Neuronal stem cell (in vitro differentiated cells): ENCODE results near the gene HOXA7.

Source experiments
- DNase-seq: peaks from one replicate; pipeline ENCODE4 v3.0.0-alpha.2; 2013; ENCODE audit warnings: low spot score
- H2AFZ ChIP-seq: one replicate; pipeline ENCODE4 v1.6.1; 2013; ENCODE audit warnings: mild to moderate bottlenecking, low read length, inconsistent platforms
- H2AK5ac ChIP-seq: 2 replicates; pipeline ENCODE4 v1.6.1; 2013; ENCODE audit warnings: low read depth, mild to moderate bottlenecking, inconsistent platforms, low read length, moderate library complexity, mixed read lengths
- H2BK120ac ChIP-seq: 2 replicates; pipeline ENCODE4 v1.6.1; 2013; ENCODE audit warnings: low read depth, mild to moderate bottlenecking, inconsistent platforms, low read length, moderate library complexity, mixed read lengths
- H2BK12ac ChIP-seq: one replicate; pipeline ENCODE4 v1.6.1; 2013; ENCODE audit warnings: low read length, inconsistent platforms
- H2BK15ac ChIP-seq: 2 replicates; pipeline ENCODE4 v1.6.1; 2013; ENCODE audit warnings: mild to moderate bottlenecking, low read length, inconsistent platforms, mixed read lengths
- H2BK5ac ChIP-seq: one replicate; pipeline ENCODE4 v1.6.1; 2013; ENCODE audit warnings: inconsistent platforms, mild to moderate bottlenecking, low read length, moderate library complexity
- H3K14ac ChIP-seq: one replicate; pipeline ENCODE4 v1.6.1; 2013; ENCODE audit warnings: low read length, inconsistent platforms
- H3K18ac ChIP-seq: 2 replicates; pipeline ENCODE4 v1.6.1; 2013; ENCODE audit warnings: low read length, inconsistent platforms
- H3K23ac ChIP-seq: 2 replicates; pipeline ENCODE4 v1.6.1; 2013; ENCODE audit warnings: low read depth, mild to moderate bottlenecking, mixed read lengths, low read length, inconsistent platforms; ENCODE audit not compliant: poor library complexity
- H3K27ac ChIP-seq: replicated peaks from 3 replicates; pipeline ENCODE4 v1.5.1; 2013; ENCODE audit warnings: low read length, inconsistent platforms
- H3K27me3 ChIP-seq, 3 experiments: 2 replicates each; pipeline ENCODE4 v1.6.1; 2013; ENCODE audit warnings: low read length in 3 of 3, mild to moderate bottlenecking in 2 of 3, inconsistent platforms in 1 of 3, low read depth in 1 of 3, mixed read lengths in 1 of 3, moderate library complexity in 1 of 3; ENCODE audit not compliant: control insufficient read depth in 3 of 3, insufficient read depth in 3 of 3
- H3K36me3 ChIP-seq, 2 donors: replicated peaks in 1 of 2; 2 replicates each; pipeline ENCODE4 v1.6.1; 2013; ENCODE audit warnings: low read length in 2 of 2; ENCODE audit not compliant: control insufficient read depth in 2 of 2, insufficient read depth in 2 of 2
- H3K4ac ChIP-seq: 2 replicates; pipeline ENCODE4 v1.6.1; 2013; ENCODE audit warnings: inconsistent platforms, mild to moderate bottlenecking, low read length, moderate library complexity
- H3K4me1 ChIP-seq, 2 donors: 1 replicate in 1 of 2; 2 replicates in 1 of 2; pipeline ENCODE4 v1.6.1; 2013; ENCODE audit warnings: low read length in 2 of 2, low read depth in 1 of 2; ENCODE audit not compliant: control insufficient read depth in 2 of 2, insufficient read depth in 1 of 2
- H3K4me2 ChIP-seq: one replicate; pipeline ENCODE4 v1.6.1; 2013; ENCODE audit warnings: mild to moderate bottlenecking, low read length, inconsistent platforms; ENCODE audit not compliant: insufficient read depth, poor library complexity, severe bottlenecking
- H3K4me3 ChIP-seq, 2 donors: 2 replicates each; pipeline ENCODE4 v1.5.1; 2013; ENCODE audit warnings: low read length in 2 of 2, mild to moderate bottlenecking in 2 of 2, inconsistent platforms in 1 of 2, moderate library complexity in 1 of 2
- H3K79me1 ChIP-seq: one replicate; pipeline ENCODE4 v1.6.1; 2013; ENCODE audit warnings: low read depth, mild to moderate bottlenecking, inconsistent platforms, low read length, moderate library complexity
- H3K9ac ChIP-seq: one replicate; pipeline ENCODE4 v1.6.1; 2013; ENCODE audit warnings: mild to moderate bottlenecking, low read depth, low read length, inconsistent platforms; ENCODE audit not compliant: poor library complexity
- H3K9me3 ChIP-seq, 2 donors: replicated peaks in 1 of 2; 2 replicates each; pipeline versions ENCODE3 to v1.6.1; 2013; ENCODE audit warnings: low read length in 2 of 2, mild to moderate bottlenecking in 2 of 2, inconsistent platforms in 1 of 2, low read depth in 1 of 2, mixed read lengths in 1 of 2, moderate library complexity in 1 of 2; ENCODE audit not compliant: control insufficient read depth in 2 of 2, insufficient read depth in 1 of 2
- H4K8ac ChIP-seq: one replicate; pipeline ENCODE4 v1.6.1; 2013; ENCODE audit warnings: low read depth, mild to moderate bottlenecking, inconsistent platforms, low read length, moderate library complexity
- H4K91ac ChIP-seq: one replicate; pipeline ENCODE4 v1.6.1; 2013; ENCODE audit warnings: low read length, low read depth, mild to moderate bottlenecking, inconsistent platforms; ENCODE audit not compliant: poor library complexity
- WGBS, 2 donors: extraction: QIAGEN DNeasy Blood & Tissue Kit; methylation state at CpG; one replicate each; pipeline ENCODE4 v1.1.7; 2013; ENCODE audit warnings: missing lambda C conversion rate in 2 of 2, mixed read lengths in 1 of 2; ENCODE audit not compliant: insufficient read length in 2 of 2, insufficient replicate concordance in 1 of 2; ENCODE audit errors: extremely low coverage in 2 of 2; 5-methylcytosine and 5-hydroxymethylcytosine counted together

Gene HOXA7

DNA sequence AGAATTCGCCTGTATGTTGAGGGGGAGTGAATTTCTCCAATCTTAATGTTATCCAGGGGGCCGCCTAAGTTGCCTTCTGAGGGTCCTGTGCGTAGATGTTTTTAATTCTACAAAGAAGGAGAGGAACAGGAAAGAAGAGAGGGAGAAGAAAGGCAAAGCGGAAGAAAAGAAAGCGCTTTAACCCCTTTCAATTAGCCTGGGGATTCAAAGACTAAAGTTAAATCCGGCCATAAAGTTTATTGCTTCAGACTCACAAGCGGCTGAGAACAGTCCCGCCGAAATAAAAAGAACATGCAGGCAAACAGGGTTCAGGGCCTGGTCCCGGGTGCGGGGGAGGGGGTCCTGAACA is 17.5 kb downstream of the HOXA7 start:
- no peak overlapping the region for H2BK15ac ChIP-seq
- no peak overlapping the region for H2BK5ac ChIP-seq
- H2BK12ac ChIP-seq, result no peak overlapping the region
- no peak overlapping the region for H3K4me2 ChIP-seq
- no peak overlapping the region for H3K9ac ChIP-seq
- no peak for DNase-seq
- H2AK5ac ChIP-seq, result no peak overlapping the region
- no peak overlapping the region for H3K4me3 ChIP-seq
- H3K23ac ChIP-seq, result no peak overlapping the region
- H3K36me3 ChIP-seq, result no peaks in the 10 kb centered on the region
- no peak overlapping the region for H4K8ac ChIP-seq
- H3K27me3 ChIP-seq, result peaks cover 37 to 100% (median 97%) of the 10 kb centered on the region in 3 experiments
- no peak overlapping the region for H3K18ac ChIP-seq
- H2AFZ ChIP-seq, result peak overlapping the region; percentile 92
- H3K14ac ChIP-seq, result no peak overlapping the region
- peaks cover 0 to 2% of the 10 kb centered on the region in 2 donors for H3K9me3 ChIP-seq
- H3K27ac ChIP-seq, result no peak overlapping the region
- no peak overlapping the region for H4K91ac ChIP-seq
- H3K4ac ChIP-seq, result no peak overlapping the region
- H3K79me1 ChIP-seq, result no peaks in the 10 kb centered on the region
- no CpG with 5 or more reads among the region's 11 CpGs for WGBS, 2 donors
- no peak overlapping the region for H2BK120ac ChIP-seq
- H3K4me1 ChIP-seq, result no peaks in the 10 kb centered on the region

DNA sequence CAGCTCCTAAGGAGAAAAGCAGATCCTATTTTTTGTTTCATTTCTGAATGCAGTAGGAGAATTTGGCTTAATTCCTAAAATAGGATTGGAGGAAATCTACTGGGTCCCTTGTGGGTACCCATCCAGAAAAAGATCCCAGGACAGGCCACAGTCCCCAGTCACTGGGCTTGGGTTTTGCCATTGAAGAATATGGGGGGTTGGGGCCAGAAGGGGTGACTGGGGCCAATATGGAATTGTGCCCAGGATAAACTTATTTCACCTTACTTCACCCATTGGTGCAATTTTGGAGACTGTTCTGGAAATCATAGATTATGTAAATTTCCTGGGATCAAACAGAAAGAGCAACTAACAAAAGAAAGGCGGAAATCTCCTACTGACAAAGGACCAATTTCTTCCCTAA is 18.0 kb downstream of the HOXA7 start:
- Histone ChIP-seq H2BK120ac (no peak overlapping the region), H3K18ac (no peak overlapping the region), H3K4ac (no peak overlapping the region), H3K4me1 (no peaks in the 10 kb centered on the region), H3K4me3 (no peak overlapping the region), H3K79me1 (no peaks in the 10 kb centered on the region), H3K23ac (no peak overlapping the region), H3K14ac (no peak overlapping the region), H3K9ac (no peak overlapping the region), H4K91ac (no peak overlapping the region), H3K4me2 (no peak overlapping the region), H3K27me3 (peaks cover 37 to 100% (median 97%) of the 10 kb centered on the region in 3 experiments), H2BK12ac (no peak overlapping the region), H2BK5ac (no peak overlapping the region), H2AFZ (no peak overlapping the region), H3K9me3 (peaks cover 0 to 2% of the 10 kb centered on the region in 2 donors), H4K8ac (no peak overlapping the region), H2AK5ac (no peak overlapping the region), H3K36me3 (no peaks in the 10 kb centered on the region), H2BK15ac (no peak overlapping the region), H3K27ac (no peak overlapping the region)
- WGBS, 2 donors, result no CpG with 5 or more reads among the region's 1 CpG
- no peak for DNase-seq

- Histone ChIP-seq H3K4me2 (no peak overlapping the region), H3K9me3 (peaks cover 0 to 2% of the 10 kb centered on the region in 2 donors), H3K4ac (no peak overlapping the region), H3K79me1 (no peaks in the 10 kb centered on the region), H2AK5ac (no peak overlapping the region), H2AFZ (no peak overlapping the region), H3K18ac (no peak overlapping the region), H3K9ac (no peak overlapping the region), H3K4me1 (no peaks in the 10 kb centered on the region), H2BK120ac (no peak overlapping the region), H2BK15ac (no peak overlapping the region), H3K36me3 (no peaks in the 10 kb centered on the region), H3K14ac (no peak overlapping the region), H4K8ac (no peak overlapping the region), H2BK5ac (no peak overlapping the region), H2BK12ac (no peak overlapping the region), H3K27ac (no peak overlapping the region), H4K91ac (no peak overlapping the region), H3K23ac (no peak overlapping the region), H3K4me3 (no peak overlapping the region), H3K27me3 (peaks cover 30 to 100% (median 97%) of the 10 kb centered on the region in 3 experiments)
- no peak for DNase-seq
- no CpG with 5 or more reads among the region's 2 CpGs for WGBS, 2 donors
Measured at GRCh38 chr7:27137640-27138315, 18.7 kb downstream of the HOXA7 start.

GRCh38 chr7:27134392-27134791 is 22.1 kb downstream of the HOXA7 start:
- Histone ChIP-seq H3K27me3 (peaks cover 21 to 100% (median 93%) of the 10 kb centered on the region in 3 experiments), H4K8ac (no peak overlapping the region), H2BK12ac (no peak overlapping the region), H2BK5ac (no peak overlapping the region), H2BK15ac (no peak overlapping the region), H3K14ac (no peak overlapping the region), H2AK5ac (no peak overlapping the region), H3K4me3 (no peak overlapping the region), H3K18ac (no peak overlapping the region), H3K9me3 (peaks cover 0 to 6% of the 10 kb centered on the region in 2 donors), H3K9ac (no peak overlapping the region), H2AFZ (no peak overlapping the region), H3K36me3 (no peaks in the 10 kb centered on the region), H3K23ac (no peak overlapping the region), H2BK120ac (no peak overlapping the region), H3K79me1 (no peaks in the 10 kb centered on the region), H3K27ac (no peak overlapping the region), H3K4me2 (no peak overlapping the region), H3K4me1 (peaks cover 0 to 3% of the 10 kb centered on the region in 2 donors), H3K4ac (no peak overlapping the region), H4K91ac (no peak overlapping the region)
- DNase-seq, result no peak
- no CpG with 5 or more reads among the region's 2 CpGs for whole genome bisulfite sequencing, 2 donors
